ENCODE data around the gene PRDM15. TPM values are rescaled to one million over a fixed set of nuclear protein-coding genes. Genes with fewer than 3 reads are reported as not detected.

PRDM15 gene
- total and polyA plus RNA-seq, 10 donors, result 4.4 to 18.0 (median 10.8) TPM

DNA sequence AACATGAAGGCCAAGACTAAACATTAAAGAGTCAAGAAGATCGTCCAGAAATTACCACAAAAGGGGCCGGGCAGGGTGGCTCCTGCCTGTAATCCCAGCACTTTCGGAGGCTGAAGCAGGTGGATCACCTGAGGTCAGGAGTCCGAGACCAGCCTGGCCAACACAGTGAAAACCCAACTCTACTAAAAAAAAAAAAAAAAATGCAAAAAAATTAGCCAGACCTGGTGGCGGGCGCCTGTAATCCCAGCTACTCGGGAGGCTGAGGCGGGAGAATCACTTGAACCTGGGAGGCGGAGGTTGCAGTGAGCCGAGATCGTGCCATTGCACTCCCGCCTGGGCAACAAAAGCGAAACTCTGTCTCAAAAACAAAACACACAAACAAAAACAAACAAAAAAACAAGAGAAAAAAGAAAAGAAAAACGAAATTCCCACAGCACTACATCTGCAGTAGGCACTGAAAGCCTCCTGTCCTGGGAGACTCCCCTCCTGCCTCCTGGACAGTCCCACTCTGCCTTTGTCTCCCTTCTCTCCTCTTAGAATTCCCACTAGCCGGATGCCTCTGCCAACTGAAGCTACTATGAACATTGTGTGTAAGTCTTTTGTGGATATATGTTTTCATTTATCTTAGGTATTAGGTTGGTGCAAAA lies 94.6 kb downstream of the PRDM15 start:
- TF ChIP-seq POLR2A (IDR thresholded peaks at IDR 0.05), result no peak
- TF ChIP-seq POLR2AphosphoS5 (IDR thresholded peaks at IDR 0.05), result no peak
- no peak for TF ChIP-seq CTCF (IDR thresholded peaks at IDR 0.05 in 8 of 11, conservative IDR thresholded peaks at IDR 0.05 in 3 of 11)
- Histone ChIP-seq H3K27ac (no peak overlapping the region), H3K4me1 (no peaks in the 10 kb centered on the region), H3K36me3 (no peaks in the 10 kb centered on the region), H3K27me3 (replicated peaks in 1 of 7) (peaks cover 0 to 82% (median 44%) of the 10 kb centered on the region in 7 donors), H3K9me3 (no peaks in the 10 kb centered on the region), H3K4me3 (no peak overlapping the region)
- no peak for DNase-seq
- WGBS, 5 donors, result 86 to 92% (median 89%) methylated on average over 15 of the region's 15 CpGs
- intact Hi-C loops (cut with DNase I; ENCODE audit: low total_unique reads), result no loop called here

DNA sequence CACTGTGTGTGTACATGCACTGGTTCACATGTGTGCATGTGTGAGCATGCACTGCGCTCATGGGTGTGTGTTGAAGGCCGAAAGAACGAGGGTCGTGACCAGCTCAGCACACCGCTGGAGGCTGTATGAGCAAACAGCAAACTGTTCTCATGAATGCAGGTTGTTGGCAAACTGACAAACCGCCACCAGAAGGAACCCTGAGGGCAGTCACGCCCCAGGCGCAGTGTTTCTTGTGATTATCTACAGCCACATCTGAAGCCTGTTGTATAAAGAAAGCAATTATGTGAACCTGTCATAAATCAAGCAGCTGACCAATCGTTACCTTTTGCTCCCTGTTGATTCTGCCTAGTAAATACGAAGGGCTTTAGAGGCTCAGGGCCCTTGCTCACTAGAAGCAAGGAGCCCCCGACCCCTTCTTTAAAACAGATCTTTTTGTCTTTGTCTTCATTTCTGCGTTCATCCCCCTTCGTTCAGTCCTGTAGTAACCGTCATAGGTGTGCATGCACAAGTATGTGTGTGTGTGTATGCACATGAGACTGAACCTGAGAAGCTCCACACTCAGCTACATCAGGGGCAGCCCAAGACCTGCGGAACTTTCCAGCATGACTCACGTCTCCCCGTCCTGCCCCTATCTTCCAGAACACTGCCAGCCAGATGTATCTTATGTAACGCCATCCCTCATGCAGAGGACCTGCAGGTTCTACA lies 95.5 kb downstream of the PRDM15 start:
- no peak overlapping the region for H3K4me3 ChIP-seq
- no peaks in the 10 kb centered on the region for H3K9me3 ChIP-seq
- no peaks in the 10 kb centered on the region for H3K36me3 ChIP-seq
- DNase-seq, result no peak
- H3K27me3 ChIP-seq (replicated peaks in 1 of 7), result peaks cover 0 to 83% (median 53%) of the 10 kb centered on the region in 7 donors
- no peak overlapping the region for H3K27ac ChIP-seq
- intact Hi-C loops (cut with DNase I; ENCODE audit: low total_unique reads), result no loop called here
- 27 to 36% (median 31%) methylated on average over 18 of the region's 18 CpGs for WGBS, 5 donors
- peaks cover 0 to 6% (median 0%) of the 10 kb centered on the region in 6 donors for H3K4me1 ChIP-seq
- TF ChIP-seq POLR2AphosphoS5 (IDR thresholded peaks at IDR 0.05) (no peak), POLR2A (IDR thresholded peaks at IDR 0.05) (no peak), CTCF (IDR thresholded peaks at IDR 0.05 in 8 of 11, conservative IDR thresholded peaks at IDR 0.05 in 3 of 11) (no peak)

- TF ChIP-seq POLR2A (IDR thresholded peaks at IDR 0.05) (no peak), CTCF (IDR thresholded peaks at IDR 0.05 in 8 of 11, conservative IDR thresholded peaks at IDR 0.05 in 3 of 11) (no peak), POLR2AphosphoS5 (IDR thresholded peaks at IDR 0.05) (no peak)
- WGBS, 5 donors, result 81 to 93% (median 83%) methylated on average over 2 of the region's 2 CpGs
- Histone ChIP-seq H3K4me1 (peaks cover 0 to 13% (median 5%) of the 10 kb centered on the region in 6 donors), H3K27ac (no peak overlapping the region), H3K36me3 (no peaks in the 10 kb centered on the region), H3K27me3 (replicated peaks in 1 of 7) (peaks cover 0 to 100% (median 62%) of the 10 kb centered on the region in 7 donors), H3K4me3 (no peak overlapping the region), H3K9me3 (no peaks in the 10 kb centered on the region)
- DNase-seq, result no peak
- intact Hi-C loops (cut with DNase I; ENCODE audit: low total_unique reads), result no loop called here
These were observed 98.1 kb downstream of the PRDM15 start for GRCh38 chr21:41781050-41781410.

DNA sequence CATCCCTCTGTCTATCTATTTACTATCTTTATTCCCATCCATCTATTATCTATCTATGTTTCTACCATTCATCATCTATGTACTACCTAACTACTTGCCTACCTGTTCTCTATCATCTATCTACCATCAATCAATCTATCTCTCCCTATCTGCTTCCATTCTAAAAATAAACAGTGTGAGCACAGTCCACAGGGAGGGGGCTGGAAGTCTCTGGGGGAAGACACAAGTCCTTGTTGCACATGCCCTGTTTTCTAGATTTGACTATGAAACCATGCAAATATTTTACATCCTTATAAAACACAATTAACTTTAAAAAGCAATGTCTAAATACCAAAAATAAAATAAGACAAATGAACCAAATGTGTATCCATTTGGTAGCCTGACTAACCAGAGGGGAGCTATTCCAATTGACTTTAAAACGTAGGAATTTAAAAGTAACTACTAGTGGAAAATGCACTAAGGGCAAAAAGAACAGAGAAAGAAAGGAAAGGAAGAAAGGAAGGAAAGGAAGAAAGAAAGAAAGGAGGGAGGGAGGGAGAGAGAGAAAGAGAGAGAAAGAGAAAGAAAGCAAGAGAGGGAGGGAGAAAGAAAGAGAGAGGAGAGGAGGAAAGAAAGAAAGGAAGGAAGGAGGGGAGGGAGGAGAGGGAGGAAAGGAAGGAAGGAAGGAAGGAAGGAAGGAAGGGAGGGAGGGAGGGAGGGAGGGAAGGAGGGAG lies 98.7 kb downstream of the PRDM15 start:
- DNase-seq, result no peak
- WGBS, 5 donors, result 54 to 81% (median 67%) methylated on average over 1 of the region's 1 CpG
- TF ChIP-seq CTCF (IDR thresholded peaks at IDR 0.05 in 8 of 11, conservative IDR thresholded peaks at IDR 0.05 in 3 of 11) (no peak), POLR2A (IDR thresholded peaks at IDR 0.05) (no peak), POLR2AphosphoS5 (IDR thresholded peaks at IDR 0.05) (no peak)

More for the DNA sequence above, 98.7 kb downstream of the PRDM15 start:
- no peak overlapping the region for H3K4me3 ChIP-seq
- no peaks in the 10 kb centered on the region for H3K36me3 ChIP-seq
- peaks cover 0 to 13% (median 5%) of the 10 kb centered on the region in 6 donors for H3K4me1 ChIP-seq
- H3K27ac ChIP-seq, result no peak overlapping the region
- peaks cover 0 to 100% (median 62%) of the 10 kb centered on the region in 7 donors for H3K27me3 ChIP-seq (replicated peaks in 1 of 7)
- H3K9me3 ChIP-seq, result no peaks in the 10 kb centered on the region
- intact Hi-C loops (cut with DNase I; ENCODE audit: low total_unique reads), result no loop called here
